ENCODE results near the gene FKBP2.
"Not testable (repeated sequence)": the region's sequence is repeated elsewhere in the genome, so short reads cannot be mapped to it uniquely, and the experiment has no call there.

- not testable (repeated sequence) for TF ChIP-seq CTCF (conservative IDR thresholded peaks at IDR 0.05); EZH2 (IDR thresholded peaks at IDR 0.05; ENCODE audit: low read depth)
These were observed 5.7 kb downstream of the FKBP2 start for GRCh38 chr11:64246621-64246870.
